ENCODE results near the gene VPREB3.

The VPREB3 gene

GRCh38 chr22:23778577-23778900 lies 24.3 kb upstream of the VPREB3 start:
- no peak for TF ChIP-seq FOXM1 (IDR thresholded peaks at IDR 0.05; ENCODE audit: borderline replicate concordance, low read depth)
- TF ChIP-seq TCF12 (IDR thresholded peaks at IDR 0.05; ENCODE audit: low read depth): no peak
- TF ChIP-seq REST (IDR thresholded peaks at IDR 0.05; ENCODE audit: low read depth): no peak
- TF ChIP-seq ZBTB7A (IDR thresholded peaks at IDR 0.05; ENCODE audit: low read depth): no peak
- no peak for TF ChIP-seq MAX (IDR thresholded peaks at IDR 0.05)
- no peak for TF ChIP-seq NFIC (IDR thresholded peaks at IDR 0.05)
- no peak for TF ChIP-seq EP300 (IDR thresholded peaks at IDR 0.05; ENCODE audit: borderline replicate concordance)
- TF ChIP-seq TEAD4 (IDR thresholded peaks at IDR 0.05): no peak
- no peak for TF ChIP-seq CREB1 (IDR thresholded peaks at IDR 0.05; ENCODE audit: low read depth)
- TF ChIP-seq TAF1 (IDR thresholded peaks at IDR 0.05; ENCODE audit: low read depth): no peak
- no peak for TF ChIP-seq EGR1 (IDR thresholded peaks at IDR 0.05)
- TF ChIP-seq YY1 (IDR thresholded peaks at IDR 0.05; ENCODE audit: low read depth): no peak
- TF ChIP-seq CEBPB (IDR thresholded peaks at IDR 0.05): no peak
- no peak for TF ChIP-seq USF1 (IDR thresholded peaks at IDR 0.05)

- no peak for TF ChIP-seq CEBPB (IDR thresholded peaks at IDR 0.05)
- TF ChIP-seq NFIC (IDR thresholded peaks at IDR 0.05): no peak
- no peak for TF ChIP-seq USF1 (IDR thresholded peaks at IDR 0.05)
These were observed 23.8 kb upstream of the VPREB3 start for GRCh38 chr22:23777776-23778576.

- TF ChIP-seq EP300 (IDR thresholded peaks at IDR 0.05; ENCODE audit: borderline replicate concordance): no peak
- TF ChIP-seq EGR1 (IDR thresholded peaks at IDR 0.05): no peak
- TF ChIP-seq CREB1 (IDR thresholded peaks at IDR 0.05; ENCODE audit: low read depth): no peak
- TF ChIP-seq ZBTB7A (IDR thresholded peaks at IDR 0.05; ENCODE audit: low read depth): no peak
- no peak for TF ChIP-seq TAF1 (IDR thresholded peaks at IDR 0.05; ENCODE audit: low read depth)
- no peak for TF ChIP-seq RAD21 (IDR thresholded peaks at IDR 0.05; ENCODE audit: low read depth)
- TF ChIP-seq MAX (IDR thresholded peaks at IDR 0.05): no peak
- no peak for TF ChIP-seq TCF12 (IDR thresholded peaks at IDR 0.05; ENCODE audit: low read depth)
- TF ChIP-seq TEAD4 (IDR thresholded peaks at IDR 0.05): no peak
- no peak for TF ChIP-seq FOXM1 (IDR thresholded peaks at IDR 0.05; ENCODE audit: borderline replicate concordance, low read depth)
- TF ChIP-seq REST (IDR thresholded peaks at IDR 0.05; ENCODE audit: low read depth): no peak
- no peak for TF ChIP-seq NFIC (IDR thresholded peaks at IDR 0.05)
- no peak for TF ChIP-seq CEBPB (IDR thresholded peaks at IDR 0.05)
- no peak for TF ChIP-seq YY1 (IDR thresholded peaks at IDR 0.05; ENCODE audit: low read depth)
- no peak for TF ChIP-seq USF1 (IDR thresholded peaks at IDR 0.05)
These were observed 21.7 kb upstream of the VPREB3 start for GRCh38 chr22:23775779-23776375.

GRCh38 chr22:23774922-23775436 lies 20.8 kb upstream of the VPREB3 start:
- TF ChIP-seq TAF1 (IDR thresholded peaks at IDR 0.05; ENCODE audit: low read depth): no peak
- TF ChIP-seq NFIC (IDR thresholded peaks at IDR 0.05): no peak
- no peak for TF ChIP-seq CREB1 (IDR thresholded peaks at IDR 0.05; ENCODE audit: low read depth)
- TF ChIP-seq ZBTB7A (IDR thresholded peaks at IDR 0.05; ENCODE audit: low read depth): no peak
- TF ChIP-seq RAD21 (IDR thresholded peaks at IDR 0.05; ENCODE audit: low read depth): no peak
- TF ChIP-seq EP300 (IDR thresholded peaks at IDR 0.05; ENCODE audit: borderline replicate concordance): no peak

- no peak for TF ChIP-seq MAX (IDR thresholded peaks at IDR 0.05)
- no peak for TF ChIP-seq ZBTB7A (IDR thresholded peaks at IDR 0.05; ENCODE audit: low read depth)
- no peak for TF ChIP-seq NFIC (IDR thresholded peaks at IDR 0.05)
- TF ChIP-seq EP300 (IDR thresholded peaks at IDR 0.05; ENCODE audit: borderline replicate concordance): no peak
- no peak for TF ChIP-seq TAF1 (IDR thresholded peaks at IDR 0.05; ENCODE audit: low read depth)
- no peak for TF ChIP-seq FOXM1 (IDR thresholded peaks at IDR 0.05; ENCODE audit: borderline replicate concordance, low read depth)
These were observed 20.1 kb upstream of the VPREB3 start for GRCh38 chr22:23774114-23774921.
